ENCODE measurements around the gene CTNS.

Gene CTNS

GRCh38 chr17:3688852-3689261, 52.3 kb downstream of the CTNS start:
- no peak overlapping the region for H2AK5ac ChIP-seq (ENCODE audit: low read length, severe bottlenecking)
- no peak overlapping the region for H2BK120ac ChIP-seq (ENCODE audit: low read depth, low read length)
- no peaks in the 10 kb centered on the region for H3K36me3 ChIP-seq (ENCODE audit: control insufficient read depth in 1 of 2, insufficient read depth in 2 of 2, low read depth in 1 of 2, low read length in 2 of 2)
- H2BK12ac ChIP-seq (ENCODE audit: low read length in 2 of 2) = no peak overlapping the region
- H3K9ac ChIP-seq (ENCODE audit: low read length) = no peak overlapping the region
- WGBS = 93% methylated on average over 11 of the region's 14 CpGs
- peaks cover 2% of the 10 kb centered on the region for H3K4me1 ChIP-seq (ENCODE audit: control insufficient read depth, insufficient read depth, low read depth, low read length)
- no peaks in the 10 kb centered on the region for H3K79me1 ChIP-seq (replicated peaks; ENCODE audit: low read length, poor library complexity, severe bottlenecking)
- H3K4ac ChIP-seq (ENCODE audit: low read depth in 1 of 2, low read length in 2 of 2) = no peak overlapping the region
- no peak overlapping the region for H3K4me3 ChIP-seq (ENCODE audit: insufficient read depth in 1 of 2, low read depth in 1 of 2, low read length in 2 of 2)
- H4K91ac ChIP-seq (ENCODE audit: low read length) = no peak overlapping the region
- H2BK15ac ChIP-seq (ENCODE audit: low read depth, poor library complexity, severe bottlenecking) = no peak overlapping the region
- no peak overlapping the region for H3K27ac ChIP-seq (ENCODE audit: low read length, poor library complexity, severe bottlenecking)
- no peak overlapping the region for H2AFZ ChIP-seq (ENCODE audit: low read depth, low read length)
- no peaks in the 10 kb centered on the region for H3K9me3 ChIP-seq (ENCODE audit: control insufficient read depth, low read length)
- H3K4me2 ChIP-seq (ENCODE audit: low read length, poor library complexity, severe bottlenecking) = no peak overlapping the region
- no peak overlapping the region for H3K14ac ChIP-seq (ENCODE audit: low read length in 2 of 2)
- no peak overlapping the region for H3K23ac ChIP-seq (ENCODE audit: low read length in 2 of 2)
- DNase-seq = no peak
- no peak overlapping the region for H4K8ac ChIP-seq (ENCODE audit: low read length)
- peaks cover 8 to 31% of the 10 kb centered on the region in 2 experiments for H3K27me3 ChIP-seq (ENCODE audit: control insufficient read depth in 1 of 2, insufficient read depth in 1 of 2, low read length in 2 of 2)
- no peak overlapping the region for H2BK5ac ChIP-seq (ENCODE audit: low read depth, low read length, poor library complexity, severe bottlenecking)
- no peak overlapping the region for H3K18ac ChIP-seq (ENCODE audit: low read depth in 1 of 2, low read length in 2 of 2)

DNA sequence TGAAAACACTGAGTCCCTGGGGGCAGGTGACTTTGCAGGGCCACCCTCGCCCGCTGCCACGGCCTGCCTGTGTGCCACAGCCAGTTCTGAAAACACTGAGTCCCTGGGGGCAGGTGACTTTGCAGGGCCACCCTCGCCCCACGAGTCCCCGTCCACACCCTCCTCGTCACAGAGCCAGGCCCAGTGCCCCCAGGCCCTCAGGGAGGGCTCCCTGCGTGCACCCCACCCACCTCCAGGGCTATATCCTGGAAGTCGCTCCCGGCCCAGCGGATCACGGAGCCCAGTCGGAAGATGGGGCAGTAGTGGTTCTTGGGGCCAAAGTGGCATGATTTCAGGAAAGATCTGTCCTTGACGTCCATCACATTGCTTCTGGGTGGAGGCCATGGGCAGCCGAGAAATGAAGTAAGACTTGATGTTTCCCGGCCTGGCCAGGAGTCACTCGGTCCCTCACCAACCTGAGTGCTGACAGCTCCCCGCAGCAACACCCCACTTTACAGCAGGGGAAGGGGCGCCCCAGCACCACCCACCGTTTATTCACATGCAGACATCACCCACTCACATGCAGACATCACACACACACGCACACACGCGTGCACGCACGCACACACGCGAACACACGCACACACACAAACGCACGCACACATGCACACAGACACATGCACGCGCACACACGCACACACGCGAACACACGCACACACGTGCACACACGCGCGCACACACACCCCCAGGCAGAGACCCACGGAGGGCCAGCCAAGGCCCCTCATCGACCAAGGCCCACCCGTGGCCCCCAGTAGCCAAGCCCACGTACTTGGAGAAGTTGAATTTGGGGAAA, 52.9 kb downstream of the CTNS start:
- Histone ChIP-seq H3K36me3 (ENCODE audit: control insufficient read depth in 1 of 2, insufficient read depth in 2 of 2, low read depth in 1 of 2, low read length in 2 of 2) (no peaks in the 10 kb centered on the region), H2BK120ac (ENCODE audit: low read depth, low read length) (no peak overlapping the region), H3K27ac (ENCODE audit: low read length, poor library complexity, severe bottlenecking) (no peak overlapping the region), H4K91ac (ENCODE audit: low read length) (no peak overlapping the region), H2BK5ac (ENCODE audit: low read depth, low read length, poor library complexity, severe bottlenecking) (no peak overlapping the region), H4K8ac (ENCODE audit: low read length) (no peak overlapping the region), H3K9ac (ENCODE audit: low read length) (no peak overlapping the region), H3K4me3 (ENCODE audit: insufficient read depth in 1 of 2, low read depth in 1 of 2, low read length in 2 of 2) (no peak overlapping the region), H3K27me3 (ENCODE audit: control insufficient read depth in 1 of 2, insufficient read depth in 1 of 2, low read length in 2 of 2) (peaks cover 7 to 27% of the 10 kb centered on the region in 2 experiments), H3K23ac (ENCODE audit: low read length in 2 of 2) (no peak overlapping the region), H3K79me1 (replicated peaks; ENCODE audit: low read length, poor library complexity, severe bottlenecking) (no peaks in the 10 kb centered on the region), H2BK15ac (ENCODE audit: low read depth, poor library complexity, severe bottlenecking) (no peak overlapping the region), H3K4me1 (ENCODE audit: control insufficient read depth, insufficient read depth, low read depth, low read length) (peaks cover 2% of the 10 kb centered on the region), H3K4me2 (ENCODE audit: low read length, poor library complexity, severe bottlenecking) (no peak overlapping the region), H3K18ac (ENCODE audit: low read depth in 1 of 2, low read length in 2 of 2) (no peak overlapping the region), H2AFZ (ENCODE audit: low read depth, low read length) (no peak overlapping the region), H3K4ac (ENCODE audit: low read depth in 1 of 2, low read length in 2 of 2) (no peak overlapping the region), H3K14ac (ENCODE audit: low read length in 2 of 2) (no peak overlapping the region), H2BK12ac (ENCODE audit: low read length in 2 of 2) (no peak overlapping the region), H3K9me3 (ENCODE audit: control insufficient read depth, low read length) (no peaks in the 10 kb centered on the region), H2AK5ac (ENCODE audit: low read length, severe bottlenecking) (no peak overlapping the region)
- WGBS = 96% methylated on average over 41 of the region's 44 CpGs
- DNase-seq = no peak

DNA sequence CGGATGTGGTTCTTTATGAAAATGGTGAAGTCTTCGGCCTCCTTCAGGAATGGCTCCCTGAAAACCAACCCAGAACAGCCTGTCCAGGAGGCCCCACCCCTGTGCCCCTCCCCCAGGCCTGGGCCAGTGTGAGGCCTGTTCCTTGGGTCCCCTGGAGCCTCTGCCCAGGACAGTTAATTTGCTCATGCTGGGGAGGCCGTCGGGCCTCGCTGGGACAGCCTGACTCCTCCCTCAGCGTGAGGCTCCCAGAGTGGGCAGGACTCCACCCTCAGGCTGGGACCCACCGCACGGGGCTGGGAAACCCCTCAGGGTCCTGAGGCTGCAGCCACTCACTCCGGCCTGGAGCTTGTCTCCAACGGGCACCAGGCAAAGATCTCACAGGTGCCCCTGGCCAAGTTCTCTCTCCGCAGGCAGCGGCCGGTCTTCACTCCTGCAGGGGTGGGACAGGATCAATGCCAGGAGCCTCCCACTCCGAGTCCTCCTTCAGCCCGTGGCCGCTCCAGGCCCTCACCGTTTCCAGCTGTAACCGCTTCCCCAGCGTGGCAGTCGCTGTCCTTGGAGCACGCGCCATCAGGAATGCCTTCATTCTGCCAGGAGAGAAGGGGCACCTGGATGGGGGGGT, 53.6 kb downstream of the CTNS start:
- Histone ChIP-seq H4K91ac (ENCODE audit: low read length) (no peak overlapping the region), H3K4me2 (ENCODE audit: low read length, poor library complexity, severe bottlenecking) (no peak overlapping the region), H2BK120ac (ENCODE audit: low read depth, low read length) (no peak overlapping the region), H3K4me3 (ENCODE audit: insufficient read depth in 1 of 2, low read depth in 1 of 2, low read length in 2 of 2) (no peak overlapping the region), H3K4me1 (ENCODE audit: control insufficient read depth, insufficient read depth, low read depth, low read length) (peaks cover 8% of the 10 kb centered on the region), H3K23ac (ENCODE audit: low read length in 2 of 2) (no peak overlapping the region), H3K9me3 (ENCODE audit: control insufficient read depth, low read length) (no peaks in the 10 kb centered on the region), H3K36me3 (ENCODE audit: control insufficient read depth in 1 of 2, insufficient read depth in 2 of 2, low read depth in 1 of 2, low read length in 2 of 2) (no peaks in the 10 kb centered on the region), H3K27ac (ENCODE audit: low read length, poor library complexity, severe bottlenecking) (no peak overlapping the region), H3K14ac (ENCODE audit: low read length in 2 of 2) (no peak overlapping the region), H4K8ac (ENCODE audit: low read length) (no peak overlapping the region), H3K27me3 (ENCODE audit: control insufficient read depth in 1 of 2, insufficient read depth in 1 of 2, low read length in 2 of 2) (peaks cover 14 to 27% of the 10 kb centered on the region in 2 experiments), H2BK12ac (ENCODE audit: low read length in 2 of 2) (no peak overlapping the region), H2AFZ (ENCODE audit: low read depth, low read length) (no peak overlapping the region), H2AK5ac (ENCODE audit: low read length, severe bottlenecking) (no peak overlapping the region), H2BK5ac (ENCODE audit: low read depth, low read length, poor library complexity, severe bottlenecking) (no peak overlapping the region), H2BK15ac (ENCODE audit: low read depth, poor library complexity, severe bottlenecking) (no peak overlapping the region), H3K4ac (ENCODE audit: low read depth in 1 of 2, low read length in 2 of 2) (no peak overlapping the region), H3K9ac (ENCODE audit: low read length) (no peak overlapping the region), H3K18ac (ENCODE audit: low read depth in 1 of 2, low read length in 2 of 2) (no peak overlapping the region), H3K79me1 (replicated peaks; ENCODE audit: low read length, poor library complexity, severe bottlenecking) (no peaks in the 10 kb centered on the region)
- WGBS = 84% methylated on average over 22 of the region's 22 CpGs
- DNase-seq = no peak

DNA sequence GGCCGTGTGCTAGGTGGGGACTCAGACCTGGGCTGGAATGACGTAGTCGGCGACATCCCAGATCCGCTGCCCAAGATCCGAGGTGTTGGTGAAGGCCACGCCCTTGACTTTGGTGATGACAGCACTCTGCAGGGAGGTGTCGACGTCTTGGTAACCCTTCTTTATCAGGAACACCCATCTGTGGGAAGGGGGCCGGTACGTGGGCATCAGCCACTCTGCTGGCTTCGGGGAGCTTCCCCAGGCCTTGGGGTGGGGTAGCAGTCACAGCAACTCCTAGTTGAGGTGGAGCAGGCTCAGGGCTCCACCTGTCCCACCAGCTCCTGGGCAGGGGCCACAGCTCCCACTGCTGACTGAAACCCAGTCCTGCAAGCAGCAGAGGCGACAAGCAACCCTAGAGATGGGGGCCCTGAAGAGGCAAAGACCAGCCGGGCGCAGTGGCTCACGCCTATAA, 55.1 kb downstream of the CTNS start:
- no peaks in the 10 kb centered on the region for H3K36me3 ChIP-seq (ENCODE audit: control insufficient read depth in 1 of 2, insufficient read depth in 2 of 2, low read depth in 1 of 2, low read length in 2 of 2)
- peaks cover 17% of the 10 kb centered on the region for H3K4me1 ChIP-seq (ENCODE audit: control insufficient read depth, insufficient read depth, low read depth, low read length)
- H2BK15ac ChIP-seq (ENCODE audit: low read depth, poor library complexity, severe bottlenecking) = no peak overlapping the region
- H3K9me3 ChIP-seq (ENCODE audit: control insufficient read depth, low read length) = no peaks in the 10 kb centered on the region
- H4K8ac ChIP-seq (ENCODE audit: low read length) = no peak overlapping the region
- H3K4me3 ChIP-seq (ENCODE audit: insufficient read depth in 1 of 2, low read depth in 1 of 2, low read length in 2 of 2) = no peak overlapping the region
- H3K27me3 ChIP-seq (ENCODE audit: control insufficient read depth in 1 of 2, insufficient read depth in 1 of 2, low read length in 2 of 2) = peaks cover 26 to 34% of the 10 kb centered on the region in 2 experiments
- no peak overlapping the region for H3K23ac ChIP-seq (ENCODE audit: low read length in 2 of 2)
- H3K4ac ChIP-seq (ENCODE audit: low read depth in 1 of 2, low read length in 2 of 2) = no peak overlapping the region
- H2BK12ac ChIP-seq (ENCODE audit: low read length in 2 of 2) = no peak overlapping the region
- H2BK5ac ChIP-seq (ENCODE audit: low read depth, low read length, poor library complexity, severe bottlenecking) = no peak overlapping the region
- H3K27ac ChIP-seq (ENCODE audit: low read length, poor library complexity, severe bottlenecking) = no peak overlapping the region
- WGBS = 88% methylated on average over 15 of the region's 16 CpGs
- no peak overlapping the region for H2BK120ac ChIP-seq (ENCODE audit: low read depth, low read length)
- no peak overlapping the region for H3K9ac ChIP-seq (ENCODE audit: low read length)
- no peak overlapping the region for H3K14ac ChIP-seq (ENCODE audit: low read length in 2 of 2)
- no peak for DNase-seq
- H2AFZ ChIP-seq (ENCODE audit: low read depth, low read length) = no peak overlapping the region
- no peak overlapping the region for H4K91ac ChIP-seq (ENCODE audit: low read length)
- H3K4me2 ChIP-seq (ENCODE audit: low read length, poor library complexity, severe bottlenecking) = no peak overlapping the region
- no peaks in the 10 kb centered on the region for H3K79me1 ChIP-seq (replicated peaks; ENCODE audit: low read length, poor library complexity, severe bottlenecking)
- H2AK5ac ChIP-seq (ENCODE audit: low read length, severe bottlenecking) = no peak overlapping the region
- H3K18ac ChIP-seq (ENCODE audit: low read depth in 1 of 2, low read length in 2 of 2) = no peak overlapping the region

All from mesenchymal stem cell (in vitro differentiated cells and primary cell).